Neural cell (in vitro differentiated cells): ENCODE data around the gene SLC22A5. TPM values are rescaled to one million over a fixed set of nuclear protein-coding genes. Genes with fewer than 3 reads are reported as not detected.
"Not testable (repeated sequence)": the region's sequence is repeated elsewhere in the genome, so short reads cannot be mapped to it uniquely, and the experiment has no call there.

Experiments used
- H2AFZ ChIP-seq: fragments of 200-600, 300-800 bp; sonication (generic), shearing (Covaris generic); 2 replicates; pipeline ENCODE4 v1.6.0; 2014; ENCODE audit warnings: low read depth, mild to moderate bottlenecking, antibody characterized with exemption, low read length, moderate library complexity
- H3F3A ChIP-seq: fragments of 200-600 bp; shearing (Covaris generic); 2 replicates; pipeline ENCODE4 v1.6.1; 2016; ENCODE audit warnings: mild to moderate bottlenecking, moderate library complexity, mixed read lengths, antibody characterized with exemption, low read length; ENCODE audit not compliant: insufficient read depth, poor library complexity, severe bottlenecking
- H3K27ac ChIP-seq: fragments of 200-600, 300-800 bp; sonication (generic), shearing (Covaris generic); 2 replicates; pipeline ENCODE4 v1.5.1; 2014; ENCODE audit warnings: mild to moderate bottlenecking, low read length, moderate library complexity
- H3K27me3 ChIP-seq: fragments of 300-800, 200-600 bp; sonication (generic), shearing (Covaris generic); 2 replicates; pipeline ENCODE4 v1.6.0; 2014; ENCODE audit warnings: mild to moderate bottlenecking, low read depth, low read length, moderate library complexity; ENCODE audit not compliant: insufficient read depth
- H3K36me3 ChIP-seq: fragments of 300-800, 200-600 bp; sonication (generic), shearing (Covaris generic); 2 replicates; pipeline ENCODE4 v1.5.1; 2014; ENCODE audit warnings: mild to moderate bottlenecking, antibody characterized with exemption, low read length, moderate library complexity; ENCODE audit not compliant: insufficient read depth
- H3K4me2 ChIP-seq: fragments of 300-800, 200-600 bp; sonication (generic), shearing (Covaris generic); 2 replicates; pipeline ENCODE4 v1.6.0; 2014; ENCODE audit warnings: mild to moderate bottlenecking, low read length
- H3K4me3 ChIP-seq: fragments of 300-800, 200-600 bp; sonication (generic), shearing (Covaris generic); 2 replicates; pipeline ENCODE4 v1.5.1; 2014; ENCODE audit warnings: mild to moderate bottlenecking, low read length, moderate library complexity
- H3K79me2 ChIP-seq: fragments of 200-600 bp; shearing (Covaris generic); replicated peaks from 2 replicates; pipeline ENCODE4 v1.6.0; 2014; ENCODE audit warnings: mild to moderate bottlenecking, low read length, moderate library complexity; ENCODE audit not compliant: insufficient read depth
- H3K9ac ChIP-seq: fragments of 300-800, 200-600 bp; sonication (generic), shearing (Covaris generic); 2 replicates; pipeline ENCODE4 v1.6.1; 2016; ENCODE audit warnings: mild to moderate bottlenecking, low read length, mixed read lengths
- H3K9me2 ChIP-seq: fragments of 200-600 bp; shearing (Covaris generic); 2 replicates; pipeline ENCODE4 v1.6.1; 2016; ENCODE audit warnings: mild to moderate bottlenecking, low read length, mixed read lengths; ENCODE audit not compliant: insufficient read depth
- H3K9me3 ChIP-seq: fragments of 200-600, 300-800 bp; sonication (generic), shearing (Covaris generic); 2 replicates; pipeline ENCODE4 v1.6.1; 2016; ENCODE audit warnings: mild to moderate bottlenecking, mixed run types, low read length, moderate library complexity, mixed read lengths
- H4K20me1 ChIP-seq: fragments of 200-600 bp; shearing (Covaris generic); 2 replicates; pipeline ENCODE4 v1.6.1; 2016; ENCODE audit warnings: mild to moderate bottlenecking, mixed run types; ENCODE audit not compliant: insufficient read depth
- EP300 ChIP-seq: fragments of 450-650 bp; conservative IDR thresholded peaks from 2 replicates; pipeline ENCODE4 v1.6.1; 2014; ENCODE audit warnings: antibody characterized with exemption, mild to moderate bottlenecking, moderate library complexity; ENCODE audit not compliant: poor library complexity, severe bottlenecking
- EZH2 ChIP-seq: fragments of 200-600, 300-800 bp; shearing (Covaris generic), sonication (generic); IDR thresholded peaks from 2 replicates; pipeline ENCODE4 v1.6.1; 2014; ENCODE audit warnings: antibody characterized with exemption, low read length, borderline replicate concordance, mild to moderate bottlenecking; ENCODE audit not compliant: insufficient read depth, poor library complexity, severe bottlenecking
- MXI1 ChIP-seq: fragments of 450-650 bp; conservative IDR thresholded peaks from 2 replicates; pipeline ENCODE4 v1.6.1; 2014; ENCODE audit warnings: antibody characterized with exemption, mild to moderate bottlenecking; ENCODE audit not compliant: poor library complexity, severe bottlenecking
- POLR2AphosphoS5 ChIP-seq: IDR thresholded peaks from 2 replicates; pipeline ENCODE4 v1.6.1; 2012
- RAD21 ChIP-seq: fragments of 450-650 bp; conservative IDR thresholded peaks from 2 replicates; pipeline ENCODE4 v1.6.1; 2014; ENCODE audit warnings: antibody characterized with exemption, mild to moderate bottlenecking, moderate library complexity
- SMC3 ChIP-seq: fragments of 450-650 bp; conservative IDR thresholded peaks from 2 replicates; pipeline ENCODE4 v1.6.1; 2014; ENCODE audit warnings: antibody characterized with exemption, mild to moderate bottlenecking, moderate library complexity; ENCODE audit not compliant: poor library complexity
- TAF1 ChIP-seq: IDR thresholded peaks from 2 replicates; pipeline ENCODE4 v1.6.1; 2012; ENCODE audit warnings: low read depth
- polyA plus RNA-seq: library from polyadenylated mRNA; depleted of rRNA; stranded (reverse); fragments of >200 nt; gene quantifications from 2 replicates; pipeline ENCODE4 v1.2.3, GENCODE V29; 2014
- TF ChIP-seq, protein P1 (sequence below): IDR thresholded peaks from 2 replicates; pipeline ENCODE4 v1.6.1; 2012; ENCODE audit warnings: borderline replicate concordance
- TF ChIP-seq, protein P2 (sequence below): fragments of 450-650 bp; IDR thresholded peaks from 2 replicates; pipeline ENCODE4 v1.5.1; 2014; ENCODE audit warnings: antibody characterized with exemption, mild to moderate bottlenecking, moderate library complexity; ENCODE audit not compliant: poor library complexity, severe bottlenecking

The SLC22A5 gene
- polyA plus RNA-seq, 1 donor from 2014 or later, result 5.5 TPM

DNA sequence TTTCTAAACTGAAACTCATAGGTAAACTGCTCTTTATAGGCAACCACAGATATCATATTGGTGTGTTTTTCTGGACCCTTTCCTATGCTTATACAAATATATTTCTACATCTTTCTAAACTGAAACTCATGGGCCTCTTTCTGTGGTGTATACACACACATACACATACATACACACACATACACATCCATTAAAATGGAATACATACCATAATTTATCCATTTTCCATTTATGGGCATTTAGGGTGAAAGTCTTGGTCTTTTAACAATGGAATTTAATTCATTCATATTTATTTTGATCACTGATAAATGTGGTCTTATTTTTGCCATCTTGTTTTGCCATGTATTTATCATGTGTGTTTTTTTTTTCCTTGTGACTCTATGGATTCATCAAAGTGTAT, 44.1 kb downstream of the SLC22A5 start:
- Histone ChIP-seq H3K27ac (no peak overlapping the region), H3K36me3 (no peaks in the 10 kb centered on the region), H2AFZ (no peak overlapping the region), H3K4me2 (no peak overlapping the region), H3K9me3 (no peaks in the 10 kb centered on the region), H3K9ac (no peak overlapping the region), H4K20me1 (no peaks in the 10 kb centered on the region), H3F3A (no peaks in the 10 kb centered on the region), H3K79me2 (no peaks in the 10 kb centered on the region), H3K27me3 (no peaks in the 10 kb centered on the region), H3K4me3 (no peak overlapping the region), H3K9me2 (no peaks in the 10 kb centered on the region)
- TF ChIP-seq TAF1 (no peak), EZH2 (no peak), POLR2AphosphoS5 (no peak)
- TF ChIP-seq, protein P1, sequence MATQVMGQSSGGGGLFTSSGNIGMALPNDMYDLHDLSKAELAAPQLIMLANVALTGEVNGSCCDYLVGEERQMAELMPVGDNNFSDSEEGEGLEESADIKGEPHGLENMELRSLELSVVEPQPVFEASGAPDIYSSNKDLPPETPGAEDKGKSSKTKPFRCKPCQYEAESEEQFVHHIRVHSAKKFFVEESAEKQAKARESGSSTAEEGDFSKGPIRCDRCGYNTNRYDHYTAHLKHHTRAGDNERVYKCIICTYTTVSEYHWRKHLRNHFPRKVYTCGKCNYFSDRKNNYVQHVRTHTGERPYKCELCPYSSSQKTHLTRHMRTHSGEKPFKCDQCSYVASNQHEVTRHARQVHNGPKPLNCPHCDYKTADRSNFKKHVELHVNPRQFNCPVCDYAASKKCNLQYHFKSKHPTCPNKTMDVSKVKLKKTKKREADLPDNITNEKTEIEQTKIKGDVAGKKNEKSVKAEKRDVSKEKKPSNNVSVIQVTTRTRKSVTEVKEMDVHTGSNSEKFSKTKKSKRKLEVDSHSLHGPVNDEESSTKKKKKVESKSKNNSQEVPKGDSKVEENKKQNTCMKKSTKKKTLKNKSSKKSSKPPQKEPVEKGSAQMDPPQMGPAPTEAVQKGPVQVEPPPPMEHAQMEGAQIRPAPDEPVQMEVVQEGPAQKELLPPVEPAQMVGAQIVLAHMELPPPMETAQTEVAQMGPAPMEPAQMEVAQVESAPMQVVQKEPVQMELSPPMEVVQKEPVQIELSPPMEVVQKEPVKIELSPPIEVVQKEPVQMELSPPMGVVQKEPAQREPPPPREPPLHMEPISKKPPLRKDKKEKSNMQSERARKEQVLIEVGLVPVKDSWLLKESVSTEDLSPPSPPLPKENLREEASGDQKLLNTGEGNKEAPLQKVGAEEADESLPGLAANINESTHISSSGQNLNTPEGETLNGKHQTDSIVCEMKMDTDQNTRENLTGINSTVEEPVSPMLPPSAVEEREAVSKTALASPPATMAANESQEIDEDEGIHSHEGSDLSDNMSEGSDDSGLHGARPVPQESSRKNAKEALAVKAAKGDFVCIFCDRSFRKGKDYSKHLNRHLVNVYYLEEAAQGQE, result no peak

DNA sequence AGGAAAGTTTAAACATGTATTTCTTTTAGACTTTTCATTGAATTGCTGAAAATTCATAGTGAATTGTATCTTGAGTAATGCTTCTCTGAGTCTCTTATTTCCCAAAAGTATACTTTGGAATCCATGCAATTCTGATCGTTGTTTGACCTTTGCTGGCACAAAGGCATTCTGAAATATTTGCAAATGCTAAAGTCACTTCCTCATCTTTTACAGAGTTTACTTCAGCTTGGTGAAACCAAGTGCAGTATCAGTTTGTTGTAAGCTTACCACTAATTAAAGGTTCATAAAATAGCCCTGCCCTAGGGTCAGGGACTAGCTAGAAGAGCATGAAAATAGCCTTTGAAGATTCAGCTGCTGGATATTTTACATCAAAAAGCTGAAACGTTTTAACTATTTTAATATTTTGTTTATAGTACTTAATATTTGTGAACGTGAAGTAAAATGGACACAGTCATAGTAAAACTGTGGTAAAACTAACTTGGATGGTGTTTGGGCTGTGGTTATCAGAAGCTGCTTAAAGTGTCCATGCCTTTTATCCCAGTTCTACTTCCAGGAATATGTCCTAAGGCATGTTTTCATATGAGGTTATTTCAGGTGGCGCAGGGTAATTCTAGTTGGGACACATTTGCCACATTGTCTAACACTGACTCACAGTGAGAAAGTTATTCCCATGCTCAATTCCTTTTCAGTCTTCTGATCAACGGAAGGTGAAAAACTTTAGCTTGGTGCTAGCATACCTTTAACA, 45.3 kb downstream of the SLC22A5 start:
- Histone ChIP-seq H3K9ac (no peak overlapping the region), H4K20me1 (no peaks in the 10 kb centered on the region), H2AFZ (no peak overlapping the region), H3K27me3 (no peaks in the 10 kb centered on the region), H3K27ac (no peak overlapping the region), H3K4me3 (no peak overlapping the region), H3K36me3 (no peaks in the 10 kb centered on the region), H3F3A (no peaks in the 10 kb centered on the region), H3K9me3 (no peaks in the 10 kb centered on the region), H3K4me2 (no peak overlapping the region), H3K9me2 (no peaks in the 10 kb centered on the region), H3K79me2 (no peaks in the 10 kb centered on the region)
- no peak for TF ChIP-seq SMC3
- no peak for TF ChIP-seq POLR2AphosphoS5
- no peak for TF ChIP-seq RAD21
- TF ChIP-seq, protein P1, result no peak
- no peak for TF ChIP-seq EZH2
- no peak for TF ChIP-seq EP300
- TF ChIP-seq TAF1, result no peak
- TF ChIP-seq, protein P2, sequence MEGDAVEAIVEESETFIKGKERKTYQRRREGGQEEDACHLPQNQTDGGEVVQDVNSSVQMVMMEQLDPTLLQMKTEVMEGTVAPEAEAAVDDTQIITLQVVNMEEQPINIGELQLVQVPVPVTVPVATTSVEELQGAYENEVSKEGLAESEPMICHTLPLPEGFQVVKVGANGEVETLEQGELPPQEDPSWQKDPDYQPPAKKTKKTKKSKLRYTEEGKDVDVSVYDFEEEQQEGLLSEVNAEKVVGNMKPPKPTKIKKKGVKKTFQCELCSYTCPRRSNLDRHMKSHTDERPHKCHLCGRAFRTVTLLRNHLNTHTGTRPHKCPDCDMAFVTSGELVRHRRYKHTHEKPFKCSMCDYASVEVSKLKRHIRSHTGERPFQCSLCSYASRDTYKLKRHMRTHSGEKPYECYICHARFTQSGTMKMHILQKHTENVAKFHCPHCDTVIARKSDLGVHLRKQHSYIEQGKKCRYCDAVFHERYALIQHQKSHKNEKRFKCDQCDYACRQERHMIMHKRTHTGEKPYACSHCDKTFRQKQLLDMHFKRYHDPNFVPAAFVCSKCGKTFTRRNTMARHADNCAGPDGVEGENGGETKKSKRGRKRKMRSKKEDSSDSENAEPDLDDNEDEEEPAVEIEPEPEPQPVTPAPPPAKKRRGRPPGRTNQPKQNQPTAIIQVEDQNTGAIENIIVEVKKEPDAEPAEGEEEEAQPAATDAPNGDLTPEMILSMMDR, result no peak
- no peak for TF ChIP-seq MXI1

DNA sequence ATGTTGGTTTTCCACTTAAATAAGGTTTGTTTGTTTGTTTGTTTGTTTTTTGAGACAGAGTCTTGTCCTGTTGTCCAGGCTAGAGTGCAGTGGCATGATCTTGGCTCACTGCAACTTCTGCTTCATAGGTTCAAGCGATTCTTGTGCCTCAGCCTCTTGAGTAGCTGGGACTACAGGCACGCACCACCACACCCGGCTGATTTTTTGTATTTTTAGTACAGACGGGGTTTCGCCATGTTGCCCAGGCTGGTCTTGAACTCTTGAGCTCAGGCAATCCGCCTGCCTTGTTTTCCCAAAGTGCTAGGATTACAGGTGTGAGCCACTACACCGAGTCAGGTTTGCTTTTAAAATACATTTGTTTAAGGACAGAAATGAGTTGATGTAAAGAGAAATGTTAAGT, 46.0 kb downstream of the SLC22A5 start:
- H3F3A ChIP-seq, H3K9me3 ChIP-seq, H3K4me3 ChIP-seq, H2AFZ ChIP-seq, H3K36me3 ChIP-seq, H3K79me2 ChIP-seq, H3K9ac ChIP-seq, H3K27me3 ChIP-seq, H4K20me1 ChIP-seq, H3K27ac ChIP-seq, H3K4me2 ChIP-seq, H3K9me2 ChIP-seq: not testable (repeated sequence)
